CD4-positive, alpha-beta T cell treated with Interleukin-15 for 1 hour (primary cell): ENCODE data around the gene LRCOL1.

Experiments
- DNase-seq: peaks from one replicate; pipeline ENCODE4 v3.0.0-alpha.2; 2020

LRCOL1 gene

GRCh38 chr12:132610051-132610759 lies at the start of gene LRCOL1:
TSS of gene LRCOL1 (minus strand) at chr12:132610582. CDS start at chr12:132606251, 4,331 bp downstream.
- DNase-seq, result no peak

- no peak for DNase-seq
Observed at GRCh38 chr12:132660052-132660451, 49.7 kb upstream of the LRCOL1 start.

- DNase-seq, result no peak
Observed at GRCh38 chr12:132659146-132659545, 48.8 kb upstream of the LRCOL1 start.

GRCh38 chr12:132658149-132658894 lies 47.9 kb upstream of the LRCOL1 start:
- DNase-seq, result no peak

GRCh38 chr12:132657004-132657727 lies 46.8 kb upstream of the LRCOL1 start:
- no peak for DNase-seq

GRCh38 chr12:132653567-132654290 lies 43.3 kb upstream of the LRCOL1 start:
- no peak for DNase-seq

- DNase-seq, result no peak
Observed at GRCh38 chr12:132651444-132652100, 41.2 kb upstream of the LRCOL1 start.

GRCh38 chr12:132649226-132649945 lies 39.0 kb upstream of the LRCOL1 start:
- DNase-seq, result no peak

- DNase-seq, result no peak
Observed at GRCh38 chr12:132648616-132649225, 38.3 kb upstream of the LRCOL1 start.

GRCh38 chr12:132647858-132648257 lies 37.5 kb upstream of the LRCOL1 start:
- no peak for DNase-seq

- no peak for DNase-seq
Observed at GRCh38 chr12:132646850-132647249, 36.5 kb upstream of the LRCOL1 start.

- no peak for DNase-seq
Observed at GRCh38 chr12:132642846-132643835, 32.8 kb upstream of the LRCOL1 start.

GRCh38 chr12:132641811-132642650 lies 31.6 kb upstream of the LRCOL1 start:
- no peak for DNase-seq

GRCh38 chr12:132640936-132641335 lies 30.6 kb upstream of the LRCOL1 start:
- DNase-seq, result no peak

- DNase-seq, result no peak
Observed at GRCh38 chr12:132639956-132640520, 29.7 kb upstream of the LRCOL1 start.

GRCh38 chr12:132638541-132639408 lies 28.4 kb upstream of the LRCOL1 start:
- no peak for DNase-seq

GRCh38 chr12:132637811-132638210 lies 27.4 kb upstream of the LRCOL1 start:
- DNase-seq, result no peak
